Transverse colon (tissue), 4 donors: ENCODE measurements around the gene BIN2. TPM values are rescaled to one million over a fixed set of nuclear protein-coding genes. Genes with fewer than 3 reads are reported as not detected.

Source experiments
- DNase-seq: peaks from one replicate; pipeline ENCODE4 v3.0.0-alpha.2; 2019
- H3K27ac ChIP-seq, 4 donors: fragments of 200-600 bp; sonication (generic); 2 replicates each; pipeline ENCODE4 v1.5.1; 2016 to 2018; ENCODE audit warnings: inconsistent platforms in 4 of 4
- H3K27me3 ChIP-seq: fragments of 200-600 bp; sonication (generic); 2 replicates; pipeline ENCODE4 v1.5.1; 2017; ENCODE audit warnings: inconsistent platforms
- H3K36me3 ChIP-seq, 4 donors: fragments of 200-600 bp; sonication (generic); 2 replicates each; pipeline ENCODE4 v1.5.1; 2017 to 2019; ENCODE audit warnings: inconsistent platforms in 4 of 4
- H3K4me1 ChIP-seq, 4 donors: fragments of 200-600 bp; sonication (generic); 2 replicates each; pipeline ENCODE4 v1.5.1; 2017 to 2020; ENCODE audit warnings: inconsistent platforms in 4 of 4
- H3K4me3 ChIP-seq, 4 donors: fragments of 200-600 bp; sonication (generic); 1 replicate in 1 of 4; 2 replicates in 3 of 4; pipeline versions ENCODE4 v1.5.1 to v1.6.1; 2017 to 2019; ENCODE audit warnings: inconsistent platforms in 4 of 4
- H3K9me3 ChIP-seq, 2 donors: fragments of 200-600 bp; sonication (generic); 2 replicates each; pipeline ENCODE4 v1.5.1; 2017 to 2019; ENCODE audit warnings: inconsistent platforms in 2 of 2
- EP300 ChIP-seq: sonication (generic); formaldehyde crosslinking; IDR thresholded peaks from one replicate; pipeline ENCODE4 v1.6.1; 2017; ENCODE audit warnings: antibody characterized with exemption, low read depth
- POLR2A ChIP-seq: fragments of 450-650 bp; IDR thresholded peaks from one replicate; pipeline ENCODE4 v1.6.1; 2016; ENCODE audit warnings: antibody characterized with exemption, mild to moderate bottlenecking, moderate library complexity
- POLR2AphosphoS5 ChIP-seq, 3 donors: sonication (generic); formaldehyde crosslinking; IDR thresholded peaks; one replicate each; pipeline ENCODE4 v1.6.1; 2016; ENCODE audit warnings: antibody characterized with exemption in 3 of 3
- WGBS, 2 donors: methylation state at CpG; one replicate each; pipeline ENCODE4 v1.1.5; 2018; ENCODE audit warnings: low coverage in 1 of 2; 5-methylcytosine and 5-hydroxymethylcytosine counted together
- in situ Hi-C, 4 donors: fragments of 200-750 bp; cut with MboI; loops; one replicate each; pipeline versions ENCODE4 v1.15.0 to v1.15.1; 2017; ENCODE audit warnings: low sequenced_read_pairs in 3 of 4, low pct_ligation_motif_present in 1 of 4, low pct_unique_long_range_greater_than_20kb in 1 of 4
- intact Hi-C: fragments of 100-400 bp; cut with DNase I; formaldehyde crosslinking; loops from one replicate; pipeline ENCODE4 v1.15.1; 2023; ENCODE audit warnings: low total_unique reads
- total RNA-seq, 4 donors: library from RNA; depleted of rRNA; stranded (reverse); fragments of >200 nt; gene quantifications; one replicate each; pipeline ENCODE4 v1.1.0, GENCODE V29; 2016
- TF ChIP-seq, protein P1 (sequence below), 5 experiments: fragments of 200-600 bp in 3 of 5; fragments of 450-650 bp in 2 of 5; sonication (generic) in 3 of 5; IDR thresholded peaks; 1 replicate in 2 of 5; 2 replicates in 3 of 5; pipeline ENCODE4 v1.5.1; 2016 to 2017; ENCODE audit warnings: antibody characterized with exemption in 5 of 5, inconsistent platforms in 3 of 5, mild to moderate bottlenecking in 2 of 5, moderate library complexity in 1 of 5

BIN2 gene
- total RNA-seq, 4 donors from 2014 or later: 4.0 to 28.8 (median 9.0) TPM

GRCh38 chr12:51360315-51360714, 36.3 kb upstream of the BIN2 start:
- in situ Hi-C loops (no loop called here), intact Hi-C loops (no loop called here)
- Histone ChIP-seq H3K36me3 (no peaks in the 10 kb centered on the region), H3K9me3 (no peaks in the 10 kb centered on the region), H3K4me1 (no peaks in the 10 kb centered on the region), H3K27ac (no peak overlapping the region), H3K27me3 (no peaks in the 10 kb centered on the region), H3K4me3 (no peak overlapping the region)
- 84% methylated on average over 2 of the region's 2 CpGs; no CpG with 5 or more reads in 1 of the 2 donors for WGBS, 2 donors
- TF ChIP-seq POLR2A (no peak), POLR2AphosphoS5 (IDR thresholded peaks at IDR 0.05) (no peak), EP300 (no peak)
- TF ChIP-seq, protein P1, sequence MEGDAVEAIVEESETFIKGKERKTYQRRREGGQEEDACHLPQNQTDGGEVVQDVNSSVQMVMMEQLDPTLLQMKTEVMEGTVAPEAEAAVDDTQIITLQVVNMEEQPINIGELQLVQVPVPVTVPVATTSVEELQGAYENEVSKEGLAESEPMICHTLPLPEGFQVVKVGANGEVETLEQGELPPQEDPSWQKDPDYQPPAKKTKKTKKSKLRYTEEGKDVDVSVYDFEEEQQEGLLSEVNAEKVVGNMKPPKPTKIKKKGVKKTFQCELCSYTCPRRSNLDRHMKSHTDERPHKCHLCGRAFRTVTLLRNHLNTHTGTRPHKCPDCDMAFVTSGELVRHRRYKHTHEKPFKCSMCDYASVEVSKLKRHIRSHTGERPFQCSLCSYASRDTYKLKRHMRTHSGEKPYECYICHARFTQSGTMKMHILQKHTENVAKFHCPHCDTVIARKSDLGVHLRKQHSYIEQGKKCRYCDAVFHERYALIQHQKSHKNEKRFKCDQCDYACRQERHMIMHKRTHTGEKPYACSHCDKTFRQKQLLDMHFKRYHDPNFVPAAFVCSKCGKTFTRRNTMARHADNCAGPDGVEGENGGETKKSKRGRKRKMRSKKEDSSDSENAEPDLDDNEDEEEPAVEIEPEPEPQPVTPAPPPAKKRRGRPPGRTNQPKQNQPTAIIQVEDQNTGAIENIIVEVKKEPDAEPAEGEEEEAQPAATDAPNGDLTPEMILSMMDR (IDR thresholded peaks at IDR 0.05): no peak
- no peak for DNase-seq

DNA sequence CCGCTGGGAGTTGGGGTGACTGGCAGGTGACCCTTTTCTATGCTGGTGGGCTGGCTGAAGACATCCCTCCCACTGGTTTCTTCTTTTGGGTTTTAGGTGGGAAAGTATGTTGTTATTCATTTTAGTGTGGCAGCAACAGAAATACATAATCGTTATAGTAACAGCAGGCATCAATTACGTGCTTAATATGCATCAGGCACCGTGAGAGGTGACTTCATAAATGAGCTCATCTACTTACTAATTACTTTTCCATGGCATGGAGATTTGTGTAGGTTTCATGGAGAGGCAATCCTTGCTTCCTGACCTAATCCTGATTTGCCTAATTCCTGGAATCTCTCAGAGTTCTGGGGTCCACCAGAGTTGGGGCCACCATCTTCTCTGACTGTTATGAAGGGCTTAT, 35.9 kb upstream of the BIN2 start:
- DNase-seq: no peak
- Histone ChIP-seq H3K27me3 (no peaks in the 10 kb centered on the region), H3K9me3 (no peaks in the 10 kb centered on the region), H3K27ac (no peak overlapping the region), H3K36me3 (no peaks in the 10 kb centered on the region), H3K4me3 (no peak overlapping the region), H3K4me1 (no peaks in the 10 kb centered on the region)
- in situ Hi-C loops (no loop called here), intact Hi-C loops (no loop called here)
- WGBS, 2 donors: 95% methylated on average over 3 to 4 of the region's 4 CpGs
- TF ChIP-seq, protein P1 (IDR thresholded peaks at IDR 0.05): no peak
- TF ChIP-seq POLR2AphosphoS5 (IDR thresholded peaks at IDR 0.05) (no peak), EP300 (no peak), POLR2A (no peak)

- no peaks in the 10 kb centered on the region for H3K9me3 ChIP-seq
- no peak overlapping the region for H3K27ac ChIP-seq
- WGBS, 2 donors: 96 to 100% methylated on average over 4 to 8 of the region's 8 CpGs
- DNase-seq: no peak
- in situ Hi-C loops: no loop called here
- H3K36me3 ChIP-seq: no peaks in the 10 kb centered on the region
- no peak overlapping the region for H3K4me3 ChIP-seq
- no peaks in the 10 kb centered on the region for H3K27me3 ChIP-seq
- TF ChIP-seq POLR2AphosphoS5 (IDR thresholded peaks at IDR 0.05) (no peak), EP300 (no peak), POLR2A (no peak)
- TF ChIP-seq, protein P1 (IDR thresholded peaks at IDR 0.05): no peak
- no peaks in the 10 kb centered on the region for H3K4me1 ChIP-seq
- intact Hi-C loops: no loop called here
These were observed 34.5 kb upstream of the BIN2 start for GRCh38 chr12:51358496-51358895.

DNA sequence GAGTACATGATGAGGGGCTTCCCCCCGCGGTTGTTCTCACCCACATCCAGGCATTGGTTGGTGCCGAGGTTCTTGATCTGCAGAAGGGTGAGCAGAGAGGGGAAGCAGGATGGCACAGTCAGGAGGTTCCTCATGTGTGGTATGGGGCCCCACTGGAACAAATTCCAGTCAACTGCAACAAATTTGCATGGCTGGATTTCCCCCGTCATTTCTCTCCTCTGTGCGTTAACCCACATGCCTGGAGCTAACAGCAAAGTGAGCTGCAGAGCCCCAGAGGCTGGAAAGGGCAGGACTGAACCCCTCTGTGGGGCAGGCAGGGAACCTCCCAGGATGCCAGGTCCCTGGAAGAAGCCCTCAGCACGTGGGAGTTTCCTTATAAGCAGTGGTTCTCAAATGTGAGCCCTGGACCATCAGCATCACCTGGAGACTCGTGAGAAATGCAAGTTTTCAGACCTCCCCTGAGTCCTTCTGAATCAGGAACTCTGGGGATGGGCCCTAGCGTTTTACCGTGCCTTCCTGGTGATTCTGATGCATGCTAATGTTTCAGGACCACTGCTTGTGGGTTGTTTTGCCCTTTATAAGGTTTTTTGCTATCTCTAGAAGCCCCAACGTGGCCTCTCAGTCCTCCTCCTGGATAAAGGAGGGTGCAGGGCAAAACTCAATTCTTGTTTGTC, 33.5 kb upstream of the BIN2 start:
- no peaks in the 10 kb centered on the region for H3K9me3 ChIP-seq
- DNase-seq: no peak
- H3K27ac ChIP-seq: no peak overlapping the region
- 76 to 78% methylated on average over 3 to 10 of the region's 10 CpGs for WGBS, 2 donors
- H3K4me1 ChIP-seq: no peaks in the 10 kb centered on the region
- H3K4me3 ChIP-seq: no peak overlapping the region
- in situ Hi-C loops: no loop called here
- intact Hi-C loops: no loop called here
- no peaks in the 10 kb centered on the region for H3K27me3 ChIP-seq
- TF ChIP-seq EP300: no peak
- no peak for TF ChIP-seq POLR2AphosphoS5 (IDR thresholded peaks at IDR 0.05)
- TF ChIP-seq, protein P1 (IDR thresholded peaks at IDR 0.05): no peak
- no peak for TF ChIP-seq POLR2A
- H3K36me3 ChIP-seq: no peaks in the 10 kb centered on the region
